Heart left ventricle (tissue), 13 donors: ENCODE results near the gene ROR1.

ENCODE experiments used
- POLR2A ChIP-seq, 2 donors: fragments of 450-650 bp; IDR thresholded peaks; one replicate each; pipeline ENCODE4 v1.6.1; 2017; ENCODE audit warnings: antibody characterized with exemption in 2 of 2, mild to moderate bottlenecking in 2 of 2, moderate library complexity in 2 of 2
- TF ChIP-seq, protein P1 (sequence below), 12 donors: fragments of 200-600 bp; sonication (generic) in 4 of 12; IDR thresholded peaks; one replicate each; pipeline versions ENCODE4 v1.5.0 to v1.8.0; 2018 to 2022; ENCODE audit warnings: antibody characterized with exemption in 12 of 12, mild to moderate bottlenecking in 5 of 12
- donor health status: ischemic (EF 13 %, LVEDD 7.1; RV severe dilation, severe dysfunction).
- donor health status: DM: no; HTN: yes; CAD: no.
- donor health status: DM: no; HTN: no; CAD: no.
- donor health status: ischemic (EF 25% LVEDD 6.9; RV normal size, moderate dysfunction).
- donor health status: ischemic (EF 25% LVEDD 5.7; RV mildly dilated, moderate dysfunction).
- donor health status: ischemic (EF 35%, LVEDD 5.7; RV mildly dilated, moderate dysfunction).
- donor health status: nonischemic (EF 11% LVEDD 7.7; RV severe dilation, severe dysfunction).
- donor health status: DM: yes; HTN: yes; CAD: no.
- donor health status: PGD.
- donor health status: ischemic (EF 29% LVEDD 5.4; RV normal size, mild dysfunction).
- donor health status: nonischemic (EF 23%, LVEDD 6.1; RV moderate dilation, normal function).

DNA sequence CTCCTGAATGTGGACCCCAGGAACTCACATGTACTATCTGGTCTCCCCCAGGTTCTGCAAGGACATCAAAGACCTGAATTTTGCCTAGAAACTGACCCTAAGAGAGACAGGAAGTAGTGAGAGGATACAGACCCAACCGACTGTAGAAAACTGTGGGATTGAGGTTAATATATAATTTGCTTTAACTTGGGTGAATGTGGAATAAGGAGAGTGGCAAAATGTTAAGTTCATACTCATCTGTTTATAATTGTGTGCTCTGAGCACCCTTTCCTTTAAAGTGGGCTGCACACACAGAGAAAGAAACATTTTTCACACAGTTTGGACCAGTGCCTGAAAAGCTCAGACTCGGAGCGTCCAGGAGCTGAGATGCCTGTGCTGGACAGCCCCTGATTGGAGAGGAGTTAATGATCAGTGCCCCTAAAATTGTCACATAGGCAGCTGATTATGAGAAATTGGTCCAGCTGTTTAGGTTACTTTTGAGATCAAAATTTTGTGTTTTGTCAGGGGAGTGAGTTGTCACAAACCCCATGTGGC lies 37.2 kb downstream of the ROR1 start:
- TF ChIP-seq, protein P1, sequence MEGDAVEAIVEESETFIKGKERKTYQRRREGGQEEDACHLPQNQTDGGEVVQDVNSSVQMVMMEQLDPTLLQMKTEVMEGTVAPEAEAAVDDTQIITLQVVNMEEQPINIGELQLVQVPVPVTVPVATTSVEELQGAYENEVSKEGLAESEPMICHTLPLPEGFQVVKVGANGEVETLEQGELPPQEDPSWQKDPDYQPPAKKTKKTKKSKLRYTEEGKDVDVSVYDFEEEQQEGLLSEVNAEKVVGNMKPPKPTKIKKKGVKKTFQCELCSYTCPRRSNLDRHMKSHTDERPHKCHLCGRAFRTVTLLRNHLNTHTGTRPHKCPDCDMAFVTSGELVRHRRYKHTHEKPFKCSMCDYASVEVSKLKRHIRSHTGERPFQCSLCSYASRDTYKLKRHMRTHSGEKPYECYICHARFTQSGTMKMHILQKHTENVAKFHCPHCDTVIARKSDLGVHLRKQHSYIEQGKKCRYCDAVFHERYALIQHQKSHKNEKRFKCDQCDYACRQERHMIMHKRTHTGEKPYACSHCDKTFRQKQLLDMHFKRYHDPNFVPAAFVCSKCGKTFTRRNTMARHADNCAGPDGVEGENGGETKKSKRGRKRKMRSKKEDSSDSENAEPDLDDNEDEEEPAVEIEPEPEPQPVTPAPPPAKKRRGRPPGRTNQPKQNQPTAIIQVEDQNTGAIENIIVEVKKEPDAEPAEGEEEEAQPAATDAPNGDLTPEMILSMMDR (IDR thresholded peaks at IDR 0.05), result no peak
- TF ChIP-seq POLR2A (IDR thresholded peaks at IDR 0.05), result no peak
